H1 (cell line): ENCODE data around the gene SUPT4H1.

Experiments used
- CBX5 ChIP-seq: fragments of 300-800, 300-1000 bp; sonication (generic); IDR thresholded peaks from 2 replicates; pipeline ENCODE4 v1.7.1; 2016; ENCODE audit warnings: antibody characterized with exemption, low read length, low read depth
- CBX8 ChIP-seq: fragments of 300-800, 300-1000 bp; sonication (generic); IDR thresholded peaks from 2 replicates; pipeline ENCODE4 v1.7.1; 2016; ENCODE audit warnings: low read depth, low read length, borderline replicate concordance
- CREB1 ChIP-seq: IDR thresholded peaks from 2 replicates; pipeline ENCODE4 v1.6.1; 2012; ENCODE audit warnings: inconsistent platforms
- EP300 ChIP-seq, 2 experiments: IDR thresholded peaks; 1 replicate in 1 of 2; 2 replicates in 1 of 2; pipeline ENCODE4 v1.6.1; 2011 to 2012; ENCODE audit warnings: low read depth in 2 of 2, low read length in 2 of 2, mild to moderate bottlenecking in 2 of 2, borderline replicate concordance in 1 of 2, inconsistent platforms in 1 of 2, moderate library complexity in 1 of 2
- EZH2 ChIP-seq: fragments of 200-600 bp; sonication (generic); IDR thresholded peaks from 2 replicates; pipeline ENCODE4 v1.7.1; 2012; ENCODE audit warnings: low read depth, mild to moderate bottlenecking, moderate library complexity, low read length, inconsistent platforms; ENCODE audit not compliant: severe bottlenecking
- MAX ChIP-seq: IDR thresholded peaks from 2 replicates; pipeline ENCODE4 v1.6.1; 2012; ENCODE audit warnings: inconsistent platforms
- POLR2A ChIP-seq, 2 experiments: IDR thresholded peaks; 1 replicate in 1 of 2; 2 replicates in 1 of 2; pipeline ENCODE4 v1.6.1; 2011; ENCODE audit warnings: low read depth in 2 of 2, low read length in 2 of 2, mild to moderate bottlenecking in 2 of 2; ENCODE audit errors: control extremely low read depth in 1 of 2
- RFX5 ChIP-seq: IDR thresholded peaks from 2 replicates; pipeline ENCODE4 v1.6.1; 2011; ENCODE audit warnings: low read depth, low read length, improper control_type of control experiment, borderline replicate concordance
- TBP ChIP-seq: IDR thresholded peaks from 2 replicates; pipeline ENCODE4 v1.6.1; 2011; ENCODE audit warnings: low read depth, low read length, improper control_type of control experiment
- TF ChIP-seq, protein P1 (sequence below), 3 experiments: IDR thresholded peaks; 1 replicate in 2 of 3; 2 replicates in 1 of 3; pipeline versions ENCODE4 v1.5.1 to v1.6.1; 2011; ENCODE audit warnings: low read length in 3 of 3, mild to moderate bottlenecking in 3 of 3, inconsistent platforms in 2 of 3, low read depth in 1 of 3, moderate library complexity in 1 of 3; ENCODE audit not compliant: insufficient read depth in 1 of 3; ENCODE audit errors: control extremely low read depth in 1 of 3
- TF ChIP-seq, protein P2 (sequence below): IDR thresholded peaks from 2 replicates; pipeline ENCODE4 v1.6.1; 2011; ENCODE audit warnings: low read length, improper control_type of control experiment

GRCh38 chr17:58333736-58334207 is 18.2 kb downstream of the SUPT4H1 start:
- TF ChIP-seq, protein P1, sequence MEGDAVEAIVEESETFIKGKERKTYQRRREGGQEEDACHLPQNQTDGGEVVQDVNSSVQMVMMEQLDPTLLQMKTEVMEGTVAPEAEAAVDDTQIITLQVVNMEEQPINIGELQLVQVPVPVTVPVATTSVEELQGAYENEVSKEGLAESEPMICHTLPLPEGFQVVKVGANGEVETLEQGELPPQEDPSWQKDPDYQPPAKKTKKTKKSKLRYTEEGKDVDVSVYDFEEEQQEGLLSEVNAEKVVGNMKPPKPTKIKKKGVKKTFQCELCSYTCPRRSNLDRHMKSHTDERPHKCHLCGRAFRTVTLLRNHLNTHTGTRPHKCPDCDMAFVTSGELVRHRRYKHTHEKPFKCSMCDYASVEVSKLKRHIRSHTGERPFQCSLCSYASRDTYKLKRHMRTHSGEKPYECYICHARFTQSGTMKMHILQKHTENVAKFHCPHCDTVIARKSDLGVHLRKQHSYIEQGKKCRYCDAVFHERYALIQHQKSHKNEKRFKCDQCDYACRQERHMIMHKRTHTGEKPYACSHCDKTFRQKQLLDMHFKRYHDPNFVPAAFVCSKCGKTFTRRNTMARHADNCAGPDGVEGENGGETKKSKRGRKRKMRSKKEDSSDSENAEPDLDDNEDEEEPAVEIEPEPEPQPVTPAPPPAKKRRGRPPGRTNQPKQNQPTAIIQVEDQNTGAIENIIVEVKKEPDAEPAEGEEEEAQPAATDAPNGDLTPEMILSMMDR (IDR thresholded peaks at IDR 0.05; ENCODE audit: control extremely low read depth in 1 of 3, insufficient read depth in 1 of 3, low read depth in 1 of 3, low read length in 3 of 3) = no peak
- no peak for TF ChIP-seq EP300 (IDR thresholded peaks at IDR 0.05; ENCODE audit: borderline replicate concordance in 1 of 2, low read depth in 2 of 2, low read length in 2 of 2)
- no peak for TF ChIP-seq MAX
- TF ChIP-seq POLR2A (IDR thresholded peaks at IDR 0.05; ENCODE audit: control extremely low read depth in 1 of 2, low read depth in 2 of 2, low read length in 2 of 2) = no peak
- TF ChIP-seq CREB1 = no peak
- no peak for TF ChIP-seq RFX5
- TF ChIP-seq TBP = no peak
- TF ChIP-seq EZH2 = no peak
- TF ChIP-seq CBX5 = no peak
- TF ChIP-seq, protein P2, sequence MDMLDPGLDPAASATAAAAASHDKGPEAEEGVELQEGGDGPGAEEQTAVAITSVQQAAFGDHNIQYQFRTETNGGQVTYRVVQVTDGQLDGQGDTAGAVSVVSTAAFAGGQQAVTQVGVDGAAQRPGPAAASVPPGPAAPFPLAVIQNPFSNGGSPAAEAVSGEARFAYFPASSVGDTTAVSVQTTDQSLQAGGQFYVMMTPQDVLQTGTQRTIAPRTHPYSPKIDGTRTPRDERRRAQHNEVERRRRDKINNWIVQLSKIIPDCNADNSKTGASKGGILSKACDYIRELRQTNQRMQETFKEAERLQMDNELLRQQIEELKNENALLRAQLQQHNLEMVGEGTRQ = no peak
- TF ChIP-seq CBX8 = no peak
